ENCODE data around the gene ZNF330.

GRCh38 chr4:141240671-141241070 is 20.0 kb downstream of the ZNF330 start:
- TF ChIP-seq CTCF (IDR thresholded peaks at IDR 0.05; ENCODE audit: control extremely low read depth in 1 of 3, insufficient read depth in 1 of 3, low read depth in 1 of 3, low read length in 3 of 3) (no peak), KDM1A (IDR thresholded peaks at IDR 0.05; ENCODE audit: borderline replicate concordance, low read length) (no peak), SRF (IDR thresholded peaks at IDR 0.05; ENCODE audit: low read depth, low read length) (no peak), RBBP5 (IDR thresholded peaks at IDR 0.05; ENCODE audit: borderline replicate concordance, low read depth, low read length) (no peak), FOSL1 (IDR thresholded peaks at IDR 0.05; ENCODE audit: insufficient read depth, low read depth, low read length) (no peak), EZH2 (IDR thresholded peaks at IDR 0.05; ENCODE audit: low read depth, low read length, severe bottlenecking) (no peak), KDM5A (IDR thresholded peaks at IDR 0.05; ENCODE audit: low read length) (no peak)

Data from H1 (cell line).